Type B pancreatic cell (in vitro differentiated cells): ENCODE results near the gene MEIOSIN. TPM values are rescaled to one million over a fixed set of nuclear protein-coding genes. Genes with fewer than 3 reads are reported as not detected.

Experiments used
- DNase-seq: peaks from one replicate; pipeline ENCODE4 v3.0.0; 2021; ENCODE audit warnings: mixed read lengths; ENCODE audit not compliant: unreplicated experiment; ENCODE audit errors: extremely low spot score
- H3K27ac Mint-ChIP-seq: 2 replicates; pipeline ENCODE4 v1.8.0; 2021; ENCODE audit warnings: mild to moderate bottlenecking, mixed read lengths
- H3K27me3 Mint-ChIP-seq: 2 replicates; pipeline ENCODE4 v1.8.0; 2021; ENCODE audit warnings: mixed read lengths
- H3K36me3 Mint-ChIP-seq: 2 replicates; pipeline ENCODE4 v1.8.0; 2021; ENCODE audit warnings: mixed read lengths
- H3K4me1 Mint-ChIP-seq: one replicate; pipeline ENCODE4 v1.8.0; 2021; ENCODE audit warnings: mixed read lengths; ENCODE audit not compliant: unreplicated experiment
- H3K4me3 Mint-ChIP-seq: 2 replicates; pipeline ENCODE4 v1.8.0; 2021; ENCODE audit warnings: mild to moderate bottlenecking, mixed read lengths
- H3K9me3 Mint-ChIP-seq: 2 replicates; pipeline ENCODE4 v1.8.0; 2021; ENCODE audit warnings: mixed read lengths
- CTCF ChIP-seq: fragments of 200-600 bp; sonication (generic); conservative IDR thresholded peaks from 2 replicates; pipeline ENCODE4 v1.5.0; 2021; ENCODE audit warnings: antibody characterized with exemption, mild to moderate bottlenecking
- total RNA-seq: library from RNA; stranded (reverse); gene quantifications from 2 replicates; pipeline ENCODE4 v1.2.1, GENCODE V29; 2021; ENCODE audit warnings: low replicate concordance

MEIOSIN gene
- total RNA-seq, 1 donor from 2014 or later: not detected

GRCh38 chr19:45762870-45763631 lies 29.8 kb downstream of the MEIOSIN start:
- Mint-ChIP-seq H3K9me3 (no peaks in the 10 kb centered on the region), H3K27me3 (no peaks in the 10 kb centered on the region), H3K4me3 (no peak overlapping the region), H3K4me1 (peaks cover 7% of the 10 kb centered on the region), H3K36me3 (no peaks in the 10 kb centered on the region), H3K27ac (no peak overlapping the region)
- DNase-seq: no peak
- TF ChIP-seq CTCF: no peak

- H3K36me3 Mint-ChIP-seq: no peaks in the 10 kb centered on the region
- H3K4me3 Mint-ChIP-seq: no peak overlapping the region
- no peak for TF ChIP-seq CTCF
- H3K27me3 Mint-ChIP-seq: no peaks in the 10 kb centered on the region
- no peak overlapping the region for H3K27ac Mint-ChIP-seq
- no peak for DNase-seq
- H3K4me1 Mint-ChIP-seq: peaks cover 7% of the 10 kb centered on the region
- no peaks in the 10 kb centered on the region for H3K9me3 Mint-ChIP-seq
Observed at GRCh38 chr19:45763691-45764294, 30.6 kb downstream of the MEIOSIN start.

GRCh38 chr19:45764475-45764874 lies 31.2 kb downstream of the MEIOSIN start:
- DNase-seq: no peak
- Mint-ChIP-seq H3K4me1 (peaks cover 7% of the 10 kb centered on the region), H3K27me3 (no peaks in the 10 kb centered on the region), H3K4me3 (peak overlapping the region; percentile 77), H3K36me3 (no peaks in the 10 kb centered on the region), H3K9me3 (no peaks in the 10 kb centered on the region), H3K27ac (peak overlapping the region; percentile 69)
- peak; percentile 51 for TF ChIP-seq CTCF

- H3K36me3 Mint-ChIP-seq: no peaks in the 10 kb centered on the region
- H3K4me3 Mint-ChIP-seq: peak overlapping the region; percentile 77
- no peak for TF ChIP-seq CTCF
- peak overlapping the region; percentile 69 for H3K27ac Mint-ChIP-seq
- H3K9me3 Mint-ChIP-seq: no peaks in the 10 kb centered on the region
- peaks cover 7% of the 10 kb centered on the region for H3K4me1 Mint-ChIP-seq
- H3K27me3 Mint-ChIP-seq: no peaks in the 10 kb centered on the region
- DNase-seq: no peak
Observed at GRCh38 chr19:45764945-45765701, 31.9 kb downstream of the MEIOSIN start.

DNA sequence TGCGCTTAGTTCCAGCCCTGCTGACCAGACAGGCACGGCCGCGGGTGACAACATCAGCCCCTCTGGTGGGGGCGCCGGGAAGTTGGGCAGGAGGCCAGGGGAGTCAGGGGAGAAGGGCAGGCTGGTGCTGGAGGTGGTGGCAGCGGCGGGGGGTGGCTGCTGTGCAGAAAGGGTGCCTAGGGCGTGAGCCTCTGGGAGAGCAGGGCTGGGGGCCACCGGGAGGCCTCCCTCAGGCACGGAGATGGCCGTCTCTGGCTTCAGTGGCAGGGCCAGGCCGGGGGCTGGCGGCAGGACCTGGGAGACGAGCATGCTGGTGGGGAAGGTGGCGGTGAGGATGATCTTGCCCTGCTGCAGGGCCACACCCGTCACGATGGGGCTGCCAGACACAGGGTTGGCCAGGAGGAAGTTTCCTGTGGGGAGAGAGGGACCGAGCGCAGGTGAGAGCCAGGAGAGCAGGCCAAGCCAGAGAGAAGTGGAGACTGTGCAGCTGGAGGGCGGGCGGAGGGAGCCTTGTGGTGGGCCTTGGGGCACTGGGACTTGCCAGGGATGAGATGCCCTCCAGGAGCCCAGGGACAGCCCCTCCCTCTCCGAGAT lies 32.6 kb downstream of the MEIOSIN start:
- Mint-ChIP-seq H3K4me1 (peaks cover 11% of the 10 kb centered on the region), H3K36me3 (no peaks in the 10 kb centered on the region), H3K9me3 (no peaks in the 10 kb centered on the region), H3K27me3 (no peaks in the 10 kb centered on the region), H3K4me3 (peak overlapping the region; percentile 61), H3K27ac (peak overlapping the region; percentile 71)
- TF ChIP-seq CTCF: no peak
- DNase-seq: no peak
